CD8-positive, alpha-beta memory T cell (primary cell): ENCODE results near the gene SMIM13. TPM values are rescaled to one million over a fixed set of nuclear protein-coding genes. Genes with fewer than 3 reads are reported as not detected.
"Not testable (repeated sequence)": the region's sequence is repeated elsewhere in the genome, so short reads cannot be mapped to it uniquely, and the experiment has no call there.

ENCODE experiments used
- CTCF ChIA-PET: fragments of 350-600 bp; sonication (Branson Sonifier 250); formaldehyde crosslinking; loops from one replicate; lab custom pipeline; 2021; ENCODE audit warnings: antibody characterized with exemption; lab: Charles Lee
- POLR2A ChIA-PET: fragments of 350-600 bp; sonication (Branson Sonifier 250); formaldehyde crosslinking; loops from one replicate; lab custom pipeline; 2021; ENCODE audit warnings: antibody characterized with exemption; lab: Charles Lee
- DNase-seq, 5 donors: peaks; one replicate each; pipeline versions ENCODE4 v3.0.0 to v3.0.0-alpha.2; 2020 to 2022; ENCODE audit warnings: mixed read lengths in 1 of 5
- H3K27ac ChIP-seq: one replicate; pipeline ENCODE4 v1.7.0; 2013; ENCODE audit warnings: low read depth, mild to moderate bottlenecking, low read length, moderate library complexity
- H3K27me3 ChIP-seq: 2 replicates; pipeline ENCODE4 v1.7.0; 2013; ENCODE audit warnings: low read length, mild to moderate bottlenecking; ENCODE audit not compliant: insufficient read depth, poor library complexity, severe bottlenecking
- H3K36me3 ChIP-seq: 2 replicates; pipeline ENCODE4 v1.7.0; 2013; ENCODE audit warnings: mild to moderate bottlenecking, low read length, moderate library complexity; ENCODE audit not compliant: insufficient read depth
- H3K4me1 ChIP-seq: 2 replicates; pipeline ENCODE4 v1.7.0; 2013; ENCODE audit warnings: mild to moderate bottlenecking, low read length, moderate library complexity; ENCODE audit not compliant: insufficient read depth
- H3K4me3 ChIP-seq: 2 replicates; pipeline ENCODE4 v1.7.0; 2013; ENCODE audit warnings: mild to moderate bottlenecking, low read length
- H3K9me3 ChIP-seq: 2 replicates; pipeline ENCODE4 v1.7.0; 2013; ENCODE audit warnings: mild to moderate bottlenecking, low read length
- H3K27ac Mint-ChIP-seq, 8 donors: one replicate each; pipeline ENCODE4 v1.8.0; 2020 to 2021; ENCODE audit warnings: mixed read lengths in 8 of 8, mild to moderate bottlenecking in 6 of 8, inconsistent platforms in 3 of 8, moderate library complexity in 3 of 8
- H3K27me3 Mint-ChIP-seq, 2 donors: one replicate each; pipeline ENCODE4 v1.8.0; 2020 to 2021; ENCODE audit warnings: mixed read lengths in 2 of 2, mild to moderate bottlenecking in 1 of 2, moderate library complexity in 1 of 2
- H3K36me3 Mint-ChIP-seq, 3 donors: one replicate each; pipeline ENCODE4 v1.8.0; 2020 to 2021; ENCODE audit warnings: mixed read lengths in 3 of 3, inconsistent platforms in 1 of 3, mild to moderate bottlenecking in 1 of 3
- H3K4me1 Mint-ChIP-seq, 3 donors: one replicate each; pipeline ENCODE4 v1.8.0; 2020 to 2021; ENCODE audit warnings: mixed read lengths in 3 of 3, inconsistent platforms in 1 of 3, mild to moderate bottlenecking in 1 of 3
- H3K4me3 Mint-ChIP-seq, 7 donors: one replicate each; pipeline ENCODE4 v1.8.0; 2020 to 2021; ENCODE audit warnings: mixed read lengths in 7 of 7, mild to moderate bottlenecking in 6 of 7, moderate library complexity in 4 of 7, inconsistent platforms in 2 of 7
- H3K9me3 Mint-ChIP-seq, 5 donors: one replicate each; pipeline ENCODE4 v1.8.0; 2020 to 2022; ENCODE audit warnings: mixed read lengths in 5 of 5, mild to moderate bottlenecking in 3 of 5, moderate library complexity in 2 of 5, inconsistent platforms in 1 of 5
- polyA plus RNA-seq: library from polyadenylated mRNA; unstranded; fragments of 300-500 nt; fragmentation: Illumina TruSeq; gene quantifications from one replicate; pipeline ENCODE4 v1.2.3, GENCODE V29; 2021
- total RNA-seq, 2 experiments: library from RNA; stranded (reverse); gene quantifications; one replicate each; pipeline ENCODE4 v1.2.3, GENCODE V29; 2021

Gene SMIM13
- total and polyA plus RNA-seq, 3 experiments from 2014 or later = 4.6 to 16.0 (median 14.7) TPM

DNA sequence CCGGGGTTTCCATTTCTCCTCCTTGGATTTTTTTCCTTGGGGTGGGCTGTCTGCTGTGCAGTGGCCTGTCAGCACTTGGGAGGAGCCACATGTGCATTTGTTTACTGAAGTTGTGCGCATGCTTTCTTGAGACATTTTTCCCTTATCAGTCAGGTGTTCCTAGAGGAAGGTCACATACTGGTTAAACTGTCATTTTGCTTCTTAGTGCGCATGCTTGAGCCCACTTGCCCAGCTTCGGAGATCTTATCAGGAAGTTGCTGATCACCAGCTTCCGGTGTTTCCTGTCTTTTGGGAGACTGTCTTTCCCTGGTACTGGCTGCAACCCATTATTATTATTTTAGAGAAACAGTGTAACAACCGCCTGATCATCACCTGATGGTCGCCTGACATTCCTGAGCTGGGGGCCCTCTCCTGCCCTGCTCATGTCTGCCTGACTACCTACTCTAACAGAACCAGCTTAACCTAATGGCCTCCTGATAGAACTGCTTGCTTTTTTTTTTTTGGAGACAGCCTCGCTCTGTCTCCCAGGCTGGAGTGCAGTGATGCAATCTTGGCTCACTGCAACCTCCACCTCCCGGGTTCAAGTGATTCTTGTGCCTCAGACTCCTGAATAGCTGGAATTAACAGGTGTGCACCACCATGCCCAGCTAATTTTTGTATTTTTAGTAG lies 18.3 kb downstream of the SMIM13 start:
- Mint-ChIP-seq H3K9me3 (no peaks in the 10 kb centered on the region), H3K4me3 (peak overlapping the region; percentile 54 to 77 (median 66)), H3K27ac (peak overlapping the region in 7 of 8 donors; percentile 27 to 83 (median 48)), H3K36me3 (no peaks in the 10 kb centered on the region), H3K27me3 (no peaks in the 10 kb centered on the region), H3K4me1 (peaks cover 27 to 57% (median 56%) of the 10 kb centered on the region in 3 donors)
- no peak for DNase-seq
- Histone ChIP-seq H3K4me1 (peaks cover 7% of the 10 kb centered on the region), H3K36me3 (no peaks in the 10 kb centered on the region), H3K27me3 (no peaks in the 10 kb centered on the region), H3K9me3 (no peaks in the 10 kb centered on the region), H3K4me3 (peak overlapping the region; percentile 13), H3K27ac (no peak overlapping the region)
- ChIA-PET CTCF (interaction anchor here (1.2 kb wide), 2 partner anchors 18 to 32 kb away, joined by 3 read pairs; partner anchors contain the start of gene SMIM13), POLR2A (interaction anchor here (0.6 kb wide), 1 partner anchor 25 kb away, joined by 3 read pairs; no protein-coding TSS in a partner anchor)

DNA sequence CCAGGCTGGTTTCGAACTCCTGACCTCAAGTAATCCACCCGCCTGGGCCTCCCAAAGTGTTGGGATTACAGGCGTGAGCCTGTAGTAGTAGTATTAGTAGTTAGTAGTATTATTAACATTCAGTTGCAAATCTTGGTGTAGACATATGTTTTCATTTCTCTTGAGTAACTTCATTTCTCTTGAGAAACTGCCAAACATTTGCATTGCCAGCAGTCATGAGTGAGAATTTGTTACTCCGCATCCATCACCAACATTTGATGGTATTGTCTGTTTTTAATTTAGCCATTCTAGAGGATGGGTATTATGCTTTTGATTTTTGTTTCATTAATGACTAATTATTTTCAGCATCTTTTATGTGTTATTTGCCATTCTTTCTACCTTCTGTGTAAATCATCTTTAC lies 19.4 kb downstream of the SMIM13 start:
- H3K27me3 ChIP-seq = no peaks in the 10 kb centered on the region
- H3K4me3 ChIP-seq = no peak overlapping the region
- H3K9me3 ChIP-seq = no peaks in the 10 kb centered on the region
- Mint-ChIP-seq H3K4me1 (peaks cover 22 to 49% (median 46%) of the 10 kb centered on the region in 3 donors), H3K9me3 (no peaks in the 10 kb centered on the region), H3K27ac (no peak overlapping the region), H3K4me3 (no peak overlapping the region), H3K36me3 (no peaks in the 10 kb centered on the region), H3K27me3 (no peaks in the 10 kb centered on the region)
- POLR2A ChIA-PET = no interaction called here
- DNase-seq = no peak
- H3K4me1 ChIP-seq = peaks cover 7% of the 10 kb centered on the region
- H3K27ac ChIP-seq = no peak overlapping the region
- CTCF ChIA-PET = interaction anchor here (1.2 to 1.3 kb wide), 2 partner anchors 14 to 20 kb away, joined by 3 to 5 read pairs; partner anchors contain the start of gene SMIM13
- H3K36me3 ChIP-seq = no peaks in the 10 kb centered on the region

- H3K4me1 Mint-ChIP-seq = peaks cover 26 to 51% (median 38%) of the 10 kb centered on the region in 3 donors
- H3K9me3 Mint-ChIP-seq, H3K36me3 ChIP-seq, H3K9me3 ChIP-seq, POLR2A ChIA-PET, H3K36me3 Mint-ChIP-seq, H3K27me3 Mint-ChIP-seq, DNase-seq, H3K4me3 ChIP-seq, CTCF ChIA-PET, H3K27ac ChIP-seq, H3K27me3 ChIP-seq, H3K4me1 ChIP-seq, H3K4me3 Mint-ChIP-seq: not testable (repeated sequence)
- peak overlapping the region in 2 of 8 donors; percentile 10 to 38 for H3K27ac Mint-ChIP-seq
Observed at GRCh38 chr6:11115808-11116536, 22.3 kb downstream of the SMIM13 start.

DNA sequence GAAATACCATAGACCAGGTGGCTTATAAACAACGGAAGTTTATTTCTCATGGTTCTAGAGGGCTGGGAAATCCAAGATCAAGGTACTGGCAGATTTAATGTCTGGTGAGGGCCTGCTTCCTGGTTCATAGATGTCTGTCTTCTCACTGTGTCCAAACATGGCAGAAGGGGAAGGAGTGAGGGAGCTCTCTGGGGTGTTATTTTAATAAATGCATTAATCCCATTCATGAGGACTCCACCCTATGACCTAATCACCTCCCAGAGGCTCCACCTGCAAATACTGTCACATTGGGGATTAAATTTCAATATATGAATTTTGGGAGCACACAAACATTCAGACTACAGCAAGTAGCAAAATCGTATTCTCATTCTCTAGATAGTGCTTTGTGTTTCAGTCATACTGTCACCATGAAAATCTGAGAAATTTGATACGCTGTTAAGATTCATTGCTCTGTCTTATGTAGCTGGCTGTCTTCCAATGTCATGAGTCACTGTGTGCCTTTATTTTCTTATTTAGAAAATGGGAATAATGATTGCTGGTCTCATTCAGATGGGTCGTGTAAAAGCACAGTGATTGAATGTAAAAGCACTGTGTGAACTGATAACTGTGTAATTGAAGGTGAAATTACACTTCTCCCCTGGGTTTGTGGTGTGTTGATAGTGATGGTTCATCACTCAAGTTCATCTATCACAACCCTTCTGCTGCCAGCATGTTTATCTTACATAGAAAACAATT lies 26.8 kb downstream of the SMIM13 start:
- H3K4me3 Mint-ChIP-seq = no peak overlapping the region
- H3K4me1 ChIP-seq = no peaks in the 10 kb centered on the region
- no peak for DNase-seq
- H3K36me3 Mint-ChIP-seq = peaks cover 0 to 1% (median 0%) of the 10 kb centered on the region in 3 donors
- no peak overlapping the region for H3K27ac ChIP-seq
- CTCF ChIA-PET = no interaction called here
- no peaks in the 10 kb centered on the region for H3K36me3 ChIP-seq
- H3K9me3 Mint-ChIP-seq = no peaks in the 10 kb centered on the region
- H3K27me3 Mint-ChIP-seq = no peaks in the 10 kb centered on the region
- no peaks in the 10 kb centered on the region for H3K9me3 ChIP-seq
- H3K4me3 ChIP-seq = no peak overlapping the region
- no peaks in the 10 kb centered on the region for H3K27me3 ChIP-seq
- peaks cover 19 to 38% (median 36%) of the 10 kb centered on the region in 3 donors for H3K4me1 Mint-ChIP-seq
- H3K27ac Mint-ChIP-seq = no peak overlapping the region
- POLR2A ChIA-PET = no interaction called here

- Mint-ChIP-seq H3K4me1 (peaks cover 20 to 37% (median 32%) of the 10 kb centered on the region in 3 donors), H3K27ac (no peak overlapping the region), H3K27me3 (no peaks in the 10 kb centered on the region), H3K4me3 (no peak overlapping the region), H3K9me3 (no peaks in the 10 kb centered on the region), H3K36me3 (peaks cover 0 to 7% (median 5%) of the 10 kb centered on the region in 3 donors)
- H3K36me3 ChIP-seq = no peaks in the 10 kb centered on the region
- H3K4me3 ChIP-seq = no peak overlapping the region
- no peaks in the 10 kb centered on the region for H3K27me3 ChIP-seq
- H3K27ac ChIP-seq = no peak overlapping the region
- DNase-seq = no peak
- ChIA-PET POLR2A (no interaction called here), CTCF (no interaction called here)
- H3K9me3 ChIP-seq = no peaks in the 10 kb centered on the region
- no peaks in the 10 kb centered on the region for H3K4me1 ChIP-seq
Observed at GRCh38 chr6:11121851-11122250, 28.2 kb downstream of the SMIM13 start.

DNA sequence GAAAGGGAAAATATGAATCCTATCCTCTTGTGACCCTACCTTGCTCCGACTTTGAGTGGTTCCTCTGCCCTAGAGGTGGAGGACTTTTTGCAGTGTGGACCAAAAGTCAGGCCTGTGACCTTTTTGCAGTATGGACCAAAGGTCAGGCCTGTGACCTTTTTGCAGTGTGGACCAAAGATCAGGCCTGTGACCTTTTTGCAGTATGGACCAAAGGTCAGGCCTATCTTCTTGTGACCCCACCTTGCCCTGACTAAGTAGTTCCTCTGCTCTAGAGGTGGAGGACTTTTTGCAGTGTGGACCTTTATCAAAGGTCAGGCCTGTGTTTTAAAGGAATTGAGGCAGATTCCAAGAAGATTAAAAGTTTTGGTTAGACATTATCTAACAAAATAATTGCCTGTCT lies 28.7 kb downstream of the SMIM13 start:
- H3K4me1 ChIP-seq = no peaks in the 10 kb centered on the region
- Mint-ChIP-seq H3K36me3 (peaks cover 0 to 12% (median 7%) of the 10 kb centered on the region in 3 donors), H3K4me3 (no peak overlapping the region), H3K4me1 (peaks cover 20 to 41% (median 34%) of the 10 kb centered on the region in 3 donors), H3K27me3 (no peaks in the 10 kb centered on the region), H3K27ac (peak overlapping the region in 1 of 8 donors; percentile 36), H3K9me3 (no peaks in the 10 kb centered on the region)
- no peaks in the 10 kb centered on the region for H3K27me3 ChIP-seq
- H3K4me3 ChIP-seq = no peak overlapping the region
- CTCF ChIA-PET = no interaction called here
- H3K27ac ChIP-seq = no peak overlapping the region
- POLR2A ChIA-PET = no interaction called here
- no peak for DNase-seq
- no peaks in the 10 kb centered on the region for H3K9me3 ChIP-seq
- H3K36me3 ChIP-seq = no peaks in the 10 kb centered on the region

GRCh38 chr6:11123978-11124377 lies 30.3 kb downstream of the SMIM13 start:
- POLR2A ChIA-PET = no interaction called here

More at GRCh38 chr6:11123978-11124377, 30.3 kb downstream of the SMIM13 start:
- DNase-seq = no peak
- Mint-ChIP-seq H3K4me3 (no peak overlapping the region), H3K27ac (no peak overlapping the region), H3K9me3 (no peaks in the 10 kb centered on the region), H3K36me3 (peaks cover 0 to 13% (median 10%) of the 10 kb centered on the region in 3 donors), H3K27me3 (no peaks in the 10 kb centered on the region), H3K4me1 (peaks cover 18 to 40% (median 34%) of the 10 kb centered on the region in 3 donors)
- Histone ChIP-seq H3K36me3 (no peaks in the 10 kb centered on the region), H3K4me1 (no peaks in the 10 kb centered on the region), H3K9me3 (no peaks in the 10 kb centered on the region), H3K27me3 (no peaks in the 10 kb centered on the region), H3K27ac (no peak overlapping the region), H3K4me3 (no peak overlapping the region)
- CTCF ChIA-PET = no interaction called here
